ENCODE results near the gene PHLDA2.
A peak's percentile ranks its signal among the peaks of the same experiment; 100 is the strongest.

PHLDA2 gene, protein sequence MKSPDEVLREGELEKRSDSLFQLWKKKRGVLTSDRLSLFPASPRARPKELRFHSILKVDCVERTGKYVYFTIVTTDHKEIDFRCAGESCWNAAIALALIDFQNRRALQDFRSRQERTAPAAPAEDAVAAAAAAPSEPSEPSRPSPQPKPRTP

DNA sequence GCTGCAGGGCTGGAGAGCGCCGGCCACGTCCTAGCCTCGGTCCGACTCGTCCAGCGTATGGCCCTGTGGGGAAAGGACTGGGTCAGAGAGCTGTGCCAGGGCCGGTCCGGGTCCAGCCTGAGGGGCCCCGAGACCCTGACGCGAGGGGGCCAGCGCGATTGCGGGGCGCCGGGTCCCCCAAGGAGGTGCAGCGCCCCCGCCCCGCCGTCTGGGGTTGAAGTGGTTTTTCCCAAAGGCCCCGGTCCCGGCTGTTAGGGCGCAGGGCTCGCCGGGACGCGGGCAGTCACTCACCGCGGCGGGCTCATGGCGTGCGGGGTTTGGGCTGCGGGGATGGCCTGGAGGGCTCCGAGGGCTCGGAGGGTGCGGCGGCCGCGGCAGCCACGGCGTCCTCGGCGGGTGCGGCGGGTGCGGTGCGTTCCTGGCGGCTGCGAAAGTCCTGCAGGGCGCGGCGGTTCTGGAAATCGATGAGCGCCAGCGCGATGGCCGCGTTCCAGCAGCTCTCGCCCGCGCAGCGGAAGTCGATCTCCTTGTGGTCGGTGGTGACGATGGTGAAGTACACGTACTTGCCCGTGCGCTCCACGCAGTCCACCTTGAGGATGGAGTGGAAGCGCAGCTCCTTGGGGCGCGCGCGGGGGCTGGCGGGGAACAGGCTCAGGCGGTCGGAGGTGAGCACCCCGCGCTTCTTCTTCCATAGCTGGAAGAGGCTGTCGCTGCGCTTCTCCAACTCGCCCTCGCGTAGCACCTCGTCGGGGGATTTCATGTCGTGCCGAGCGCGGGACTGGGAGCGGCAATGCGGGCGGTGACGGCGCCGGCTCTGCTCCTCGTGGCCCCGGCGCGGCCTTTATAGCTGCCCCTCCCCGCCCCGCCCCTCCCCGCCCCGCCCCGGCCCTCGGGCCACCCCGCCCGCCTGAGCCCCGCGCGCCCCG lies at the start of gene PHLDA2:
TSS of gene PHLDA2 (minus strand) at position 816 of the 926 bp plus-strand sequence. CDS start at position 760, 56 bp downstream.
- no peaks in the 10 kb centered on the region for H3K9me3 ChIP-seq
- TF ChIP-seq, protein P1, sequence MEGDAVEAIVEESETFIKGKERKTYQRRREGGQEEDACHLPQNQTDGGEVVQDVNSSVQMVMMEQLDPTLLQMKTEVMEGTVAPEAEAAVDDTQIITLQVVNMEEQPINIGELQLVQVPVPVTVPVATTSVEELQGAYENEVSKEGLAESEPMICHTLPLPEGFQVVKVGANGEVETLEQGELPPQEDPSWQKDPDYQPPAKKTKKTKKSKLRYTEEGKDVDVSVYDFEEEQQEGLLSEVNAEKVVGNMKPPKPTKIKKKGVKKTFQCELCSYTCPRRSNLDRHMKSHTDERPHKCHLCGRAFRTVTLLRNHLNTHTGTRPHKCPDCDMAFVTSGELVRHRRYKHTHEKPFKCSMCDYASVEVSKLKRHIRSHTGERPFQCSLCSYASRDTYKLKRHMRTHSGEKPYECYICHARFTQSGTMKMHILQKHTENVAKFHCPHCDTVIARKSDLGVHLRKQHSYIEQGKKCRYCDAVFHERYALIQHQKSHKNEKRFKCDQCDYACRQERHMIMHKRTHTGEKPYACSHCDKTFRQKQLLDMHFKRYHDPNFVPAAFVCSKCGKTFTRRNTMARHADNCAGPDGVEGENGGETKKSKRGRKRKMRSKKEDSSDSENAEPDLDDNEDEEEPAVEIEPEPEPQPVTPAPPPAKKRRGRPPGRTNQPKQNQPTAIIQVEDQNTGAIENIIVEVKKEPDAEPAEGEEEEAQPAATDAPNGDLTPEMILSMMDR (IDR thresholded peaks at IDR 0.05): peak; percentile 25
- no peaks in the 10 kb centered on the region for H3K36me3 ChIP-seq
- H3K4me1 ChIP-seq (ENCODE audit: control insufficient read depth in 1 of 2, insufficient read depth in 1 of 2, low read depth in 1 of 2, low read length in 1 of 2): peaks cover 27 to 40% of the 10 kb centered on the region in 2 experiments
- peaks cover 68% of the 10 kb centered on the region for H3K27me3 ChIP-seq
- peak within 1 kb of the TSS; percentile 30 to 52 for H3K4me3 ChIP-seq (ENCODE audit: low read depth in 1 of 2, low read length in 1 of 2)
- no peak within 1 kb of the TSS for H3K27ac ChIP-seq

DNA sequence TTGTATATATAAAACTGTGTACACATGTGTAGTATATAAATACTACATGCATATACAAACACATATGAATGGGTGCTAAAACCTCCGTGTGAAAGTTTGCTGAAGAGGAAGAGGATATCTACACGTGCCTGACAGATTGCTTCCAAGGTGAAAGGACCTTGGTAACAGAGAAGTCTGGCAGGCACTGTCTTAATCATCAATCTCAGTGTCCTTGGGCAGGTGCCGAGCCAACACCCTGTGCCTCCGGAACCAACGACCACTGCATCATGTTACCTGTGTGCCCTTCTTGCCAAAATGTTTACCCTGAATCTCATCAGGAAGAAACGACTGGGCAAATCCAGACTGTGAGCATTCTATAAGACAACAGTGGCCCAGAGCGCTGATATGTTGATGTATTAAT lies 47.9 kb upstream of the PHLDA2 start:
- Histone ChIP-seq H3K36me3 (peaks cover 72% of the 10 kb centered on the region), H3K27ac (no peak overlapping the region), H3K9me3 (no peaks in the 10 kb centered on the region), H3K27me3 (no peaks in the 10 kb centered on the region), H3K4me3 (ENCODE audit: low read depth in 1 of 2, low read length in 1 of 2) (no peak overlapping the region), H3K4me1 (ENCODE audit: control insufficient read depth in 1 of 2, insufficient read depth in 1 of 2, low read depth in 1 of 2, low read length in 1 of 2) (no peaks in the 10 kb centered on the region)
- TF ChIP-seq, protein P1 (IDR thresholded peaks at IDR 0.05): no peak

DNA sequence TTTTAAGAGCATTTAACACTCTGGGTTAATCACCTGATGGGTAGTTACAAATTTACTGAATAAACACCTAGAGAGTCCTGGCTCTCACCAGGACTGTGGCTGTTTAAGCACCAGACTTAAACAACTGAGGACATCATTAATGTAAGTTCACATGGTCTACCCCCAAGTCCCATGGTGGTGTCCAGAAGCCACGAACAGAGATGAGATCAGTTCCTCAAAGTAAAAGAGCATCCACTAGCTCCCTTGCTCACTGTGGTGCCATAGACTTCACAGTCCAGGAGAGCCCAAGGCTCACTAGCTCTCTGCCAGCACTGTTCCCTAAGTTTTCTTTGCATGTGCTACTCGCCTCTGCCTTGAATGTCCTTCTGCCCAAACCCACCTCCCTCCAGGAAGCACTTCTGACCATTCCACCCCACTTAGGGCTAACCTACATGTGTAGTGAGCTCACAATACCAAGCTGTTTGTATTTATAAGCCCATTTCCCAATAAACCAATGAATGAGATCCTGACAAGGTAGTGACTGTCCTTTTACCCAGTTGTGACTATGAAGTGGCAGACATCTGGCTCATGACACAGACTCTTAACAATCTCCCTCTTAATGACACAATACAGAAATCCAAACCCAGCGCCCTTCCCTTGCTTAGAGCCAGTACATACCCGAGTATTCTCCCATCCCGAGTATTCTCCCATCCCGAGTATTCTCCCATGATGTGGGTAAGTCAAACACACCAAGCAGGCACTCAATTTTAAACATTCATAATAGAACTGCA lies 47.3 kb upstream of the PHLDA2 start:
- TF ChIP-seq, protein P1 (IDR thresholded peaks at IDR 0.05): no peak
- H3K4me1 ChIP-seq (ENCODE audit: control insufficient read depth in 1 of 2, insufficient read depth in 1 of 2, low read depth in 1 of 2, low read length in 1 of 2): no peaks in the 10 kb centered on the region
- H3K36me3 ChIP-seq: peaks cover 78% of the 10 kb centered on the region
- H3K9me3 ChIP-seq: no peaks in the 10 kb centered on the region
- no peak overlapping the region for H3K27ac ChIP-seq
- H3K27me3 ChIP-seq: no peaks in the 10 kb centered on the region
- no peak overlapping the region for H3K4me3 ChIP-seq (ENCODE audit: low read depth in 1 of 2, low read length in 1 of 2)

DNA sequence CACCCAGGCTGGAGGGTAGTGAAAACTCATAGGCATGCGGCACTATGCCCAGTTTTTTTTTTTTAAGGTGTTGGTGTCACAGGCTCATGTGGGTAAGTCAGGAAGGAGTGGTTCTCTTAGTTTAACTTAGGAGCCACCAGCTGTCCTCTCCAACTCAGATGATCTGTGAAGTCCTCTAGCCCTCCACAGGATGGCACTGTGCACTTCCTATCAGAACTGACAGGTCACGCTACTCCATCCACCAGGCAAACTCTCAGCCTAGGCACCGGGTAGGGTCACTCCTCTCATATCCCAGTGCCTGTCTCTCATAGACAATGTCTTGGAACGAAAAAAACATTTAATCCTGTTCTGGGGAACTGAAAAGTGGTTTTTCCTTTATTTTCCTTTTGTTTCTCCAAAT lies 46.4 kb upstream of the PHLDA2 start:
- H3K27ac ChIP-seq: no peak overlapping the region
- no peak overlapping the region for H3K4me3 ChIP-seq (ENCODE audit: low read depth in 1 of 2, low read length in 1 of 2)
- H3K4me1 ChIP-seq (ENCODE audit: control insufficient read depth in 1 of 2, insufficient read depth in 1 of 2, low read depth in 1 of 2, low read length in 1 of 2): no peaks in the 10 kb centered on the region
- H3K36me3 ChIP-seq: peaks cover 87% of the 10 kb centered on the region
- no peaks in the 10 kb centered on the region for H3K9me3 ChIP-seq
- TF ChIP-seq, protein P1 (IDR thresholded peaks at IDR 0.05): no peak
- H3K27me3 ChIP-seq: no peaks in the 10 kb centered on the region

DNA sequence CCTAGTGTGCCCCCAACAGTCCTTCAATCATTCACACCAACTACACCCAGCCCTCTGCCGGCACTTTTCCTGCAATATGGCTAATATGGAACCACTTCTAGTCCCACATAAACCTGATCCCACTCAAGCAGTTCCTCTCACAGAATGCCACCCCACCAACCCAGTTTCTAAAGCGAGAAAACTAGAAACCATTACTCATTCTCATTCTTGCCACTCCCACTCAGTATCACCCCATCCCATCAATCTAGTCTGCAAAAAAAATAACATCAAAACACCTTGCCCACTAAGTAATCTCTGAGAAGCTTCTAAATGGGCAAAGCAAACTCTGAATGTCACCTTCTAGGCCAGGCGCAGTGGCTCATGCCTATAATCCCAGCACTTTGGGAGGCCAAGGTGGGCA lies 45.1 kb upstream of the PHLDA2 start:
- peaks cover 97% of the 10 kb centered on the region for H3K36me3 ChIP-seq
- TF ChIP-seq, protein P1 (IDR thresholded peaks at IDR 0.05): no peak
- no peak overlapping the region for H3K27ac ChIP-seq
- no peaks in the 10 kb centered on the region for H3K9me3 ChIP-seq
- H3K4me3 ChIP-seq (ENCODE audit: low read depth in 1 of 2, low read length in 1 of 2): no peak overlapping the region
- H3K27me3 ChIP-seq: no peaks in the 10 kb centered on the region
- no peaks in the 10 kb centered on the region for H3K4me1 ChIP-seq (ENCODE audit: control insufficient read depth in 1 of 2, insufficient read depth in 1 of 2, low read depth in 1 of 2, low read length in 1 of 2)

Data from neutrophil (primary cell).